ENCODE results near the gene RGS7BP. TPM values are rescaled to one million over a fixed set of nuclear protein-coding genes. Genes with fewer than 3 reads are reported as not detected.
"Not testable (repeated sequence)": the region's sequence is repeated elsewhere in the genome, so short reads cannot be mapped to it uniquely, and the experiment has no call there.

RGS7BP gene
- total and polyA plus RNA-seq, 3 donors from 2014 or later, result 0.63 to 7.8 (median 3.1) TPM

GRCh38 chr5:64532657-64533056 lies 26.8 kb downstream of the RGS7BP start:
- Histone ChIP-seq H3K27me3 (no peaks in the 10 kb centered on the region), H3K4me1 (peaks cover 7% of the 10 kb centered on the region), H3K9me3 (no peaks in the 10 kb centered on the region), H3K27ac (no peak overlapping the region), H3K4me3 (no peak overlapping the region), H3K36me3 (ENCODE audit: low read depth, missing control alignments) (no peaks in the 10 kb centered on the region)
- intact Hi-C loops (cut with DNase I; ENCODE audit: low total_unique reads), result no loop called here
- TF ChIP-seq POLR2A (IDR thresholded peaks at IDR 0.05) (no peak), CTCF (IDR thresholded peaks at IDR 0.05) (no peak)
- 81 to 86% methylated on average over 2 of the region's 2 CpGs for WGBS, 2 donors
- DNase-seq, result no peak

- TF ChIP-seq CTCF (IDR thresholded peaks at IDR 0.05), result no peak
- TF ChIP-seq POLR2A (IDR thresholded peaks at IDR 0.05), result no peak
- Histone ChIP-seq H3K9me3 (no peaks in the 10 kb centered on the region), H3K27me3 (no peaks in the 10 kb centered on the region), H3K36me3 (ENCODE audit: low read depth, missing control alignments) (no peaks in the 10 kb centered on the region), H3K27ac (no peak overlapping the region), H3K4me3 (no peak overlapping the region), H3K4me1 (peaks cover 7% of the 10 kb centered on the region)
- WGBS, 2 donors, result 71 to 87% methylated on average over 3 of the region's 3 CpGs
- no peak for DNase-seq
- intact Hi-C loops (cut with DNase I; ENCODE audit: low total_unique reads), result no loop called here
These were observed 28.2 kb downstream of the RGS7BP start for GRCh38 chr5:64534033-64534432.

- Histone ChIP-seq H3K27ac (no peak overlapping the region), H3K36me3 (ENCODE audit: low read depth, missing control alignments) (no peaks in the 10 kb centered on the region), H3K4me3 (no peak overlapping the region), H3K4me1 (peaks cover 5% of the 10 kb centered on the region), H3K27me3 (no peaks in the 10 kb centered on the region), H3K9me3 (no peaks in the 10 kb centered on the region)
- TF ChIP-seq CTCF (IDR thresholded peaks at IDR 0.05), result no peak
- TF ChIP-seq POLR2A (IDR thresholded peaks at IDR 0.05), result no peak
- 62 to 68% methylated on average over 2 of the region's 2 CpGs for WGBS, 2 donors
- intact Hi-C loops (cut with DNase I; ENCODE audit: low total_unique reads), result no loop called here
- no peak for DNase-seq
These were observed 52.1 kb downstream of the RGS7BP start for GRCh38 chr5:64557911-64558310.

- H3K27me3 ChIP-seq; intact Hi-C loops (cut with DNase I; ENCODE audit: low total_unique reads); H3K36me3 ChIP-seq (ENCODE audit: low read depth, missing control alignments); H3K9me3 ChIP-seq; H3K4me1 ChIP-seq; H3K4me3 ChIP-seq; DNase-seq; H3K27ac ChIP-seq: not testable (repeated sequence)
- 71 to 93% methylated on average over 4 of the region's 4 CpGs for WGBS, 2 donors
These were observed 52.8 kb downstream of the RGS7BP start for GRCh38 chr5:64558641-64559040.

GRCh38 chr5:64566310-64566916 lies 60.6 kb downstream of the RGS7BP start:
- no peaks in the 10 kb centered on the region for H3K9me3 ChIP-seq
- H3K36me3 ChIP-seq (ENCODE audit: low read depth, missing control alignments), result no peaks in the 10 kb centered on the region
- H3K27ac ChIP-seq, result no peak overlapping the region
- no peak for DNase-seq
- H3K4me1 ChIP-seq, result peaks cover 5% of the 10 kb centered on the region
- intact Hi-C loops (cut with DNase I; ENCODE audit: low total_unique reads), result no loop called here
- no peak overlapping the region for H3K4me3 ChIP-seq
- 80 to 88% methylated on average over 3 of the region's 3 CpGs for WGBS, 2 donors
- TF ChIP-seq CTCF (IDR thresholded peaks at IDR 0.05) (no peak), POLR2A (IDR thresholded peaks at IDR 0.05) (no peak)
- no peaks in the 10 kb centered on the region for H3K27me3 ChIP-seq

Data from testis (tissue), 3 donors.